ENCODE measurements around the gene RNF115. TPM values are rescaled to one million over a fixed set of nuclear protein-coding genes. Genes with fewer than 3 reads are reported as not detected.

RNF115 gene
- total and polyA plus RNA-seq, 8 donors, result 4.9 to 8.1 (median 5.9) TPM

DNA sequence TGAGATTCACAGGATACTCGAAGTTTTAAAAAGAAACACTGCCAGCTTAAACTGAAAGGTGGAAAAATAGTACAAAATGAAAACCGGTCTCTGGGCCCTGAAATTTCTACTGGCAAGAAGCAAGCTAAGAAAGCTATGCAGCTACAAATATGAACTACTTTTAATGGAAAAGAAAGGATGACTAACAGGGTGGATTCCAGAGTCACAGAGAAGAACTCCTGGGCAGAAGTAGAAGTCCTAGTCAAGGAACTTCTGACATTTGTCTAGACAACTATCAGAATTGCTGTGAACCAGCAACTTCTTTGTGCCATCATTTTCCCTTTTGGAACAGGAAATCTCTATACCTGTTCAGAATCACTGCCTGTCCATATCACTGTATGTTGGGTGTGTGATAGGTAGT lies 66.5 kb downstream of the RNF115 start:
- H3K27ac ChIP-seq, result no peak overlapping the region
- H3K4me3 ChIP-seq, result no peak overlapping the region
- H3K36me3 ChIP-seq, result no peaks in the 10 kb centered on the region
- no peaks in the 10 kb centered on the region for H3K27me3 ChIP-seq
- no peaks in the 10 kb centered on the region for H3K4me1 ChIP-seq
- TF ChIP-seq, protein P1, sequence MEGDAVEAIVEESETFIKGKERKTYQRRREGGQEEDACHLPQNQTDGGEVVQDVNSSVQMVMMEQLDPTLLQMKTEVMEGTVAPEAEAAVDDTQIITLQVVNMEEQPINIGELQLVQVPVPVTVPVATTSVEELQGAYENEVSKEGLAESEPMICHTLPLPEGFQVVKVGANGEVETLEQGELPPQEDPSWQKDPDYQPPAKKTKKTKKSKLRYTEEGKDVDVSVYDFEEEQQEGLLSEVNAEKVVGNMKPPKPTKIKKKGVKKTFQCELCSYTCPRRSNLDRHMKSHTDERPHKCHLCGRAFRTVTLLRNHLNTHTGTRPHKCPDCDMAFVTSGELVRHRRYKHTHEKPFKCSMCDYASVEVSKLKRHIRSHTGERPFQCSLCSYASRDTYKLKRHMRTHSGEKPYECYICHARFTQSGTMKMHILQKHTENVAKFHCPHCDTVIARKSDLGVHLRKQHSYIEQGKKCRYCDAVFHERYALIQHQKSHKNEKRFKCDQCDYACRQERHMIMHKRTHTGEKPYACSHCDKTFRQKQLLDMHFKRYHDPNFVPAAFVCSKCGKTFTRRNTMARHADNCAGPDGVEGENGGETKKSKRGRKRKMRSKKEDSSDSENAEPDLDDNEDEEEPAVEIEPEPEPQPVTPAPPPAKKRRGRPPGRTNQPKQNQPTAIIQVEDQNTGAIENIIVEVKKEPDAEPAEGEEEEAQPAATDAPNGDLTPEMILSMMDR (IDR thresholded peaks at IDR 0.05), result no peak
- no peaks in the 10 kb centered on the region for H3K9me3 ChIP-seq
- intact Hi-C loops (cut with DNase I), result no loop called here
- FAIRE-seq (no peak), DNase-seq (no peak), ATAC-seq (no peak)
- WGBS, 2 donors, result 94 to 96% methylated on average over 2 of the region's 2 CpGs

DNA sequence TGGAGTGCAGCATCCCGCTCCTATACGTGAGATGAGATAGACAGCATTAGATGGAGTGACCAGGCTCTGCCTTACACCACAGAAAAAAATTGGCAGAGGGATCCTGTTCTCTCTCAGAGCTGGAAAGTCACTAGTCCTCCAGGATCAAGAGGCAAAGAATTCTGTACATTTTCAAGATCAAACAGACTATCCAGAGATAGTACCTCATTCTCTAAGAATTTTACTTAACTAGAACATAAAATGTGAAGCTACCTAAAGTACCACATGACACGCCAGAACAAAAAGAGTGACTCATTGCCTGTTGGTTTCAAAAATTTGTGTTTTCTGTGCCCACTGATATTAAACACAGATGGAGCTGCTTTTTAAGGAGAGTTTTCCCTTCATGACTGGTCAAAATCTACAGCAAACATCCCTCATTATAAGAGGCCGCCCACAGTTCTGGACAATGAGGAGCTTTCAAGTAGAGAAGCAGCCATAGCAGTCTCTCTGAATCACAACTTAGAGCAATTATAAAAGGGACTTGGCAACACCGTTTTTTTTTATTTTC lies 72.3 kb downstream of the RNF115 start:
- H3K36me3 ChIP-seq, result peaks cover 0 to 32% (median 10%) of the 10 kb centered on the region in 3 donors
- intact Hi-C loops (cut with DNase I), result no loop called here

DNA sequence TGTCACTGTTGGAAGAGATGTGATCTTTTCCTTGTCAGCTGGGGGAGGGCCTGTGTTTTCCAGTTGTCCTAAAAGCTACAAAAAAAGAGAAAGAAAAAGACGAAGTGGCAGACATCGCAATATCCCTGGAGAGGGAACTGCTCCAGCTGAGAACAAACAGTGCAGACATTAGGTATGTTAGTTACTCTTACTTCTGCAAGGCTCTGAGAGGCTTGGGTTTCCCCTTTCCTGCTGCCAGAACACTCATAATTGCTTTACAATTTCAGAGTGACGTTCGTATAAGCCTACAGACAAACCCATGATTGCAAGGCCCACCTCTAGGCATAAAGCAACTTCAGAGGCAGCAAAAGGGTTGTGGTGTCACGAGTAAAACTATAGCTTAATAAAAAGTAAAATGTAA lies 73.5 kb downstream of the RNF115 start:
- H3K9me3 ChIP-seq, result no peaks in the 10 kb centered on the region
- no peak for DNase-seq
- FAIRE-seq, result no peak
- TF ChIP-seq, protein P1 (IDR thresholded peaks at IDR 0.05), result no peak
- no peak overlapping the region for H3K27ac ChIP-seq
- H3K27me3 ChIP-seq, result no peaks in the 10 kb centered on the region
- no peak for ATAC-seq
- H3K36me3 ChIP-seq, result peaks cover 0 to 35% (median 10%) of the 10 kb centered on the region in 3 donors
- intact Hi-C loops (cut with DNase I), result no loop called here
- no peak overlapping the region for H3K4me3 ChIP-seq
- no peaks in the 10 kb centered on the region for H3K4me1 ChIP-seq
- WGBS, 2 donors, result 79 to 80% methylated on average over 5 of the region's 5 CpGs

More for the DNA sequence above, 72.3 kb downstream of the RNF115 start:
- no peak for DNase-seq
- WGBS, 2 donors, result 89 to 90% methylated on average over 5 of the region's 5 CpGs
- ATAC-seq, result no peak
- TF ChIP-seq, protein P1 (IDR thresholded peaks at IDR 0.05), result no peak
- H3K4me3 ChIP-seq, result no peak overlapping the region
- no peaks in the 10 kb centered on the region for H3K4me1 ChIP-seq
- H3K9me3 ChIP-seq, result no peaks in the 10 kb centered on the region
- H3K27me3 ChIP-seq, result no peaks in the 10 kb centered on the region
- FAIRE-seq, result no peak
- no peak overlapping the region for H3K27ac ChIP-seq

DNA sequence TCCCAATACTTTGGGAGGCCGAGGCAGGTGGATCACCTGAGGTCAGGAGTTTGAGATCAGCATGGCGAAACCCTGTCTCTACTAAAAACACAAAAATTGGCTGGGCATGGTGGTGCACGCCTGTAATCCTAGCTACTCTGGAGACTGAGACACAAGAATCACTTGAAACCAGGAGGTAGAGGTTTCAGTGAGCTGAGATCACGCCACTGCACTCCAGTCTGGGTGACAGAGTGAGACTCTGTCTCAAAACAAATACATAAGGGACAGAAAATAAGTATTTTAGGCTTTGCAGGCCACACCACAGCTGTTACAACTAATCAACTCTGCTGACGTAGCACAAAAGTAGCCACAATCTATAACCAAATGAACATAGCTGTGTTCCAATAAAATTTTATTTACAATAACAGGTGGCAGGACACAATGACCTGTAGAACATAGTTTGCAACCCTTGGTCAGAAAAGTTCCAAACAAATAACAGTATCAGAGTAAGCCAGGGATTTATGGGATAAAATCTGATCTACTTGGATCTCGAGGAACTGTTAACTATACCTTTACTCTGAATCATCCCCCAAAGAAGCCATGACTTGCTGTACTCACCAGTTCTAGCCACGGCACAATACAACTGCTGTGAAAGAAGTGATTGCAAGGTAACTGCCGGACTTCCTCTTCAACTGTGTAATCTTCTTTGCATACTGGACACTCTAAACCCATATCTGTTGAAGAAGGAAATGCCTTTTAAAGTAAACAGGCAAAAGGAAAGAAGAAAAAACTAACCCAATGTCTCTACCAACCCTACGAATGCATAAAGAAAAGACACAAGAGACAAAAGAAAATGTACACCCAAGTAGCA lies 76.3 kb downstream of the RNF115 start:
- intact Hi-C loops (cut with DNase I), result no loop called here
- H3K9me3 ChIP-seq, result no peaks in the 10 kb centered on the region
- H3K27me3 ChIP-seq, result no peaks in the 10 kb centered on the region
- no peak for DNase-seq
- H3K27ac ChIP-seq, result no peak overlapping the region
- no peak overlapping the region for H3K4me3 ChIP-seq
- TF ChIP-seq, protein P1 (IDR thresholded peaks at IDR 0.05), result no peak
- no peaks in the 10 kb centered on the region for H3K4me1 ChIP-seq
- peaks cover 0 to 45% (median 14%) of the 10 kb centered on the region in 3 donors for H3K36me3 ChIP-seq
- FAIRE-seq, result no peak
- WGBS, 2 donors, result 91 to 94% methylated on average over 9 of the region's 9 CpGs
- ATAC-seq, result no peak

DNA sequence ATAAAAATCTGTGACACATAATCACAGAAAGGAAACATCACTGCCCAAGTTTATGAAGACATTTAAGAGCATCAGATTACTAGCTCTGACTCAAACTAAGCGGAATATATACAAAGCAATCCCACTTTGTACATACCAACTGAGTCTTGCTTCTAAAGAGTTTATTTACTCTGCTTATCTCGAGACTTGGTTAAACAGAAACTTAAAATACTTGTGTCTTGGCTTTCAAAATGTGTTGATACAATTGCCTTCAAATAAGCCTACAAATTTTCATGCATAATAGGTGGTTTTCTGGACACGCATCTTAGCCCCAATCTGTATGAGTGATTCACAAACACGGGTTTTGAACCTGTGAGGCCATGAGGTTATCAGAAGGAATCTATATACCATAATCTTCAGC lies 83.6 kb downstream of the RNF115 start:
- no peak for DNase-seq
- H3K4me3 ChIP-seq, result no peak overlapping the region
- H3K36me3 ChIP-seq, result peaks cover 0 to 9% (median 4%) of the 10 kb centered on the region in 3 donors
- H3K27ac ChIP-seq, result no peak overlapping the region
- H3K27me3 ChIP-seq, result no peaks in the 10 kb centered on the region
- WGBS, 2 donors, result 23 to 25% methylated on average over 4 of the region's 4 CpGs
- H3K4me1 ChIP-seq, result no peaks in the 10 kb centered on the region
- TF ChIP-seq, protein P1 (IDR thresholded peaks at IDR 0.05), result no peak
- no peaks in the 10 kb centered on the region for H3K9me3 ChIP-seq
- intact Hi-C loops (cut with DNase I), result no loop called here
- FAIRE-seq, result no peak
- peak; percentile 38 to 92 (median 68) for ATAC-seq

Data from pancreas (tissue), 10 donors.